ENCODE results near the gene SOCS1.

DNA sequence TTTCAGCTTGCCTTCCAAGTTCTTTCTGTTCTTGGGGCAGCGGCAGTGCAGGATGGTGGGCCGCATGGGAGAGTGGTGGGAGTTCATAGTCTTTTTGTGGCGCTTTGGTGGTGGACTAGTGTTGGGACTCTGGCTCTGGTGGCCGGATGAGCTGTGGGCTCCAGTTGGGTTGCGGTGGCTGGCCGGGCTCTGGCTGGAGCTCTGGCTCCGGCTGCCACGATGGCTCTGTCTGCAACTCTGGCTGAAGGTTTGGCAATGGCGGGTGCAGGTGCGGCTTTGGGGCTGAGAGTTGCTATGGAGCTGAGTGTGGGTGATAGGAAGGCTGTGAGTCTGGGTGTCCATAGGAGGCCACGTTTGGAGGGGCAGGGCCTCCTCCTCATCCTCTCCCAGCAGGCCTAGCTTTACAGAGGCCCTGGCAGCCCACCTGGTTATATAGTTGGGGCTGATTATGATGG, 12.9 kb upstream of the SOCS1 start, which contains the start of gene TNP2:
- TF ChIP-seq CTCF (IDR thresholded peaks at IDR 0.05) (no peak), NRF1 (IDR thresholded peaks at IDR 0.05; ENCODE audit: low read depth, low read length) (no peak), FOXM1 (IDR thresholded peaks at IDR 0.05; ENCODE audit: low read depth) (no peak), SMC3 (IDR thresholded peaks at IDR 0.05; ENCODE audit: low read depth, low read length) (no peak), RXRA (IDR thresholded peaks at IDR 0.05; ENCODE audit: borderline replicate concordance, low read depth) (no peak), EP300 (IDR thresholded peaks at IDR 0.05; ENCODE audit: borderline replicate concordance in 1 of 2, low read depth in 1 of 2, low read length in 1 of 2) (no peak), CHD2 (IDR thresholded peaks at IDR 0.05; ENCODE audit: low read length, partially characterized antibody) (no peak)
